ENCODE results near the gene SIPA1L3.

The SIPA1L3 gene

GRCh38 chr19:38099966-38100365, 193.0 kb downstream of the SIPA1L3 start:
- Histone ChIP-seq H3K4me3 (ENCODE audit: low read length) (no peak overlapping the region), H3K36me3 (replicated peaks; ENCODE audit: insufficient read depth, low read length) (no peaks in the 10 kb centered on the region), H3F3A (ENCODE audit: insufficient read depth, low read length) (no peaks in the 10 kb centered on the region), H4K20me1 (ENCODE audit: insufficient read depth, low read length) (no peaks in the 10 kb centered on the region), H3K27ac (ENCODE audit: low read length) (no peak overlapping the region), H3K4me2 (ENCODE audit: low read depth, low read length) (no peak overlapping the region), H3K27me3 (replicated peaks; ENCODE audit: insufficient read depth, low read length) (no peaks in the 10 kb centered on the region), H3K9me3 (replicated peaks; ENCODE audit: insufficient read depth, low read length) (no peaks in the 10 kb centered on the region), H3K9me2 (replicated peaks; ENCODE audit: insufficient read depth, low read length) (no peaks in the 10 kb centered on the region), H2AFZ (ENCODE audit: low read length) (no peak overlapping the region), H3K9ac (ENCODE audit: low read length) (no peak overlapping the region), H3K4me1 (ENCODE audit: low read length) (no peaks in the 10 kb centered on the region), H3K79me2 (ENCODE audit: low read length) (no peaks in the 10 kb centered on the region)
- TF ChIP-seq, protein P1, sequence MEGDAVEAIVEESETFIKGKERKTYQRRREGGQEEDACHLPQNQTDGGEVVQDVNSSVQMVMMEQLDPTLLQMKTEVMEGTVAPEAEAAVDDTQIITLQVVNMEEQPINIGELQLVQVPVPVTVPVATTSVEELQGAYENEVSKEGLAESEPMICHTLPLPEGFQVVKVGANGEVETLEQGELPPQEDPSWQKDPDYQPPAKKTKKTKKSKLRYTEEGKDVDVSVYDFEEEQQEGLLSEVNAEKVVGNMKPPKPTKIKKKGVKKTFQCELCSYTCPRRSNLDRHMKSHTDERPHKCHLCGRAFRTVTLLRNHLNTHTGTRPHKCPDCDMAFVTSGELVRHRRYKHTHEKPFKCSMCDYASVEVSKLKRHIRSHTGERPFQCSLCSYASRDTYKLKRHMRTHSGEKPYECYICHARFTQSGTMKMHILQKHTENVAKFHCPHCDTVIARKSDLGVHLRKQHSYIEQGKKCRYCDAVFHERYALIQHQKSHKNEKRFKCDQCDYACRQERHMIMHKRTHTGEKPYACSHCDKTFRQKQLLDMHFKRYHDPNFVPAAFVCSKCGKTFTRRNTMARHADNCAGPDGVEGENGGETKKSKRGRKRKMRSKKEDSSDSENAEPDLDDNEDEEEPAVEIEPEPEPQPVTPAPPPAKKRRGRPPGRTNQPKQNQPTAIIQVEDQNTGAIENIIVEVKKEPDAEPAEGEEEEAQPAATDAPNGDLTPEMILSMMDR (IDR thresholded peaks at IDR 0.05; ENCODE audit: low read length) = no peak
- no peak for TF ChIP-seq EZH2phosphoT487 (IDR thresholded peaks at IDR 0.05; ENCODE audit: low read length)
- no peak for TF ChIP-seq EZH2 (optimal IDR thresholded peaks at IDR 0.05; ENCODE audit: low read depth, low read length)
- DNase-seq = no peak

DNA sequence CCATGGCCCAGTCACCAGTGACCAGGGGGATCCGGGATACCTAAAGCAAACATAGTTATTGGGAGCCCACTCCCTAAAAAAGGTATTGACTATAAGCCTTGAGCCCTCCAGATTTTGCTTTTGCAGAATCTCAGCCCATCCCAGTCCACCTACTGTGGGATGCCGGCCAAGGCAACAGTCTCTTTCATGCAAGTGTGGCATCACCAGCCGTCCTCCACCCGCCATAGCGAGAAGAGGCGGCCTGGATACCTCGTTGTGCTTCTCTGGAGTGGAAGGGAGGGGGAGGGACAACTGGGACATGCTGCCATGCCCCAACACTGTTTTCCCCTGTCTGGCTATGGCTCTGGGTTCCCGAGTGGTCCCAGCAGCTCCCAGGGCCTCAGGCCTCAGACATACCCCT, 193.6 kb downstream of the SIPA1L3 start:
- no peaks in the 10 kb centered on the region for H3K9me3 ChIP-seq (replicated peaks; ENCODE audit: insufficient read depth, low read length)
- H2AFZ ChIP-seq (ENCODE audit: low read length) = no peak overlapping the region
- H3K4me1 ChIP-seq (ENCODE audit: low read length) = no peaks in the 10 kb centered on the region
- no peaks in the 10 kb centered on the region for H3K27me3 ChIP-seq (replicated peaks; ENCODE audit: insufficient read depth, low read length)
- H3K9ac ChIP-seq (ENCODE audit: low read length) = no peak overlapping the region
- TF ChIP-seq EZH2 (optimal IDR thresholded peaks at IDR 0.05; ENCODE audit: low read depth, low read length) (no peak), EZH2phosphoT487 (IDR thresholded peaks at IDR 0.05; ENCODE audit: low read length) (no peak)
- TF ChIP-seq, protein P1 (IDR thresholded peaks at IDR 0.05; ENCODE audit: low read length) = no peak
- no peaks in the 10 kb centered on the region for H3F3A ChIP-seq (ENCODE audit: insufficient read depth, low read length)
- H3K4me2 ChIP-seq (ENCODE audit: low read depth, low read length) = no peak overlapping the region
- H4K20me1 ChIP-seq (ENCODE audit: insufficient read depth, low read length) = no peaks in the 10 kb centered on the region
- H3K4me3 ChIP-seq (ENCODE audit: low read length) = no peak overlapping the region
- no peak overlapping the region for H3K27ac ChIP-seq (ENCODE audit: low read length)
- H3K9me2 ChIP-seq (replicated peaks; ENCODE audit: insufficient read depth, low read length) = no peaks in the 10 kb centered on the region
- no peaks in the 10 kb centered on the region for H3K36me3 ChIP-seq (replicated peaks; ENCODE audit: insufficient read depth, low read length)
- no peak for DNase-seq
- no peaks in the 10 kb centered on the region for H3K79me2 ChIP-seq (ENCODE audit: low read length)

- TF ChIP-seq, protein P1 (IDR thresholded peaks at IDR 0.05; ENCODE audit: low read length) = no peak
- TF ChIP-seq EZH2phosphoT487 (IDR thresholded peaks at IDR 0.05; ENCODE audit: low read length) = no peak
- TF ChIP-seq EZH2 (optimal IDR thresholded peaks at IDR 0.05; ENCODE audit: low read depth, low read length) = no peak
- Histone ChIP-seq H3K9me3 (replicated peaks; ENCODE audit: insufficient read depth, low read length) (no peaks in the 10 kb centered on the region), H3K4me2 (ENCODE audit: low read depth, low read length) (no peak overlapping the region), H3K9ac (ENCODE audit: low read length) (no peak overlapping the region), H2AFZ (ENCODE audit: low read length) (no peak overlapping the region), H3K4me1 (ENCODE audit: low read length) (no peaks in the 10 kb centered on the region), H3K4me3 (ENCODE audit: low read length) (no peak overlapping the region), H3K27me3 (replicated peaks; ENCODE audit: insufficient read depth, low read length) (no peaks in the 10 kb centered on the region), H3K79me2 (ENCODE audit: low read length) (no peaks in the 10 kb centered on the region), H3F3A (ENCODE audit: insufficient read depth, low read length) (no peaks in the 10 kb centered on the region), H3K9me2 (replicated peaks; ENCODE audit: insufficient read depth, low read length) (no peaks in the 10 kb centered on the region), H4K20me1 (ENCODE audit: insufficient read depth, low read length) (no peaks in the 10 kb centered on the region), H3K27ac (ENCODE audit: low read length) (no peak overlapping the region), H3K36me3 (replicated peaks; ENCODE audit: insufficient read depth, low read length) (no peaks in the 10 kb centered on the region)
- no peak for DNase-seq
Measured at GRCh38 chr19:38101723-38102122, 194.7 kb downstream of the SIPA1L3 start.
